H4 (cell line): ENCODE results near the gene LRRC2. TPM values are rescaled to one million over a fixed set of nuclear protein-coding genes. Genes with fewer than 3 reads are reported as not detected.
"Not testable (repeated sequence)": the region's sequence is repeated elsewhere in the genome, so short reads cannot be mapped to it uniquely, and the experiment has no call there.

Experiments used
- DNase-seq: peaks from one replicate; pipeline ENCODE4 v3.0.0-alpha.2; 2015; ENCODE audit warnings: low spot score
- total RNA-seq: library from RNA; depleted of rRNA; stranded (reverse); fragments of >200 nt; shearing (Covaris generic); gene quantifications from 2 replicates; pipeline ENCODE4 v1.2.3, GENCODE V29; 2014; rRNA removed

Gene LRRC2
- 0.04 TPM in 1 of 2 replicates, not detected in the other for total RNA-seq

GRCh38 chr3:46566040-46566641 is at the start of gene LRRC2:
Gene LRRC2, minus strand, starts transcription at chr3:46566302. Its CDS starts 14,711 bp downstream, at chr3:46551591.
- DNase-seq = no peak

- DNase-seq = no peak
Measured at GRCh38 chr3:46615050-46615775, 49.1 kb upstream of the LRRC2 start.

- no peak for DNase-seq
Measured at GRCh38 chr3:46614431-46614830, 48.3 kb upstream of the LRRC2 start.

- no peak for DNase-seq
Measured at GRCh38 chr3:46613313-46614005, 47.4 kb upstream of the LRRC2 start.

- DNase-seq = no peak
Measured at GRCh38 chr3:46612324-46612723, 46.2 kb upstream of the LRRC2 start, which contains the start of gene FAM240A. Gene FAM240A, plus strand, starts transcription at chr3:46612525. Its CDS starts 159 bp downstream, at chr3:46612684.

GRCh38 chr3:46609944-46610722 is 44.0 kb upstream of the LRRC2 start:
- DNase-seq = no peak

GRCh38 chr3:46609212-46609721 is 43.2 kb upstream of the LRRC2 start:
- no peak for DNase-seq

GRCh38 chr3:46607603-46608028 is 41.5 kb upstream of the LRRC2 start:
- peak; percentile 57 for DNase-seq

- DNase-seq = no peak
Measured at GRCh38 chr3:46604127-46604526, 38.0 kb upstream of the LRRC2 start.

GRCh38 chr3:46603446-46604046 is 37.4 kb upstream of the LRRC2 start:
- no peak for DNase-seq

GRCh38 chr3:46599590-46599989 is 33.5 kb upstream of the LRRC2 start:
- DNase-seq = no peak

GRCh38 chr3:46595819-46596314 is 29.8 kb upstream of the LRRC2 start:
- DNase-seq = no peak

GRCh38 chr3:46594723-46595122 is 28.6 kb upstream of the LRRC2 start:
- DNase-seq = no peak

GRCh38 chr3:46593979-46594378 is 27.9 kb upstream of the LRRC2 start:
- no peak for DNase-seq

- no peak for DNase-seq
Measured at GRCh38 chr3:46593274-46593862, 27.3 kb upstream of the LRRC2 start.

GRCh38 chr3:46587268-46587667 is 21.2 kb upstream of the LRRC2 start:
- not testable (repeated sequence) for DNase-seq

- DNase-seq = no peak
Measured at GRCh38 chr3:46586738-46587246, 20.7 kb upstream of the LRRC2 start.

GRCh38 chr3:46585799-46586693 is 19.9 kb upstream of the LRRC2 start:
- no peak for DNase-seq
